HG02798 (cell line): ENCODE results near the gene NCBP1.
A peak's percentile ranks its signal among the peaks of the same experiment; 100 is the strongest.

Experiments
- ATAC-seq: cut with Tn5 transposase; IDR thresholded peaks from one replicate; pipeline ENCODE4 v1.9.1; 2021; ENCODE audit warnings: mild to moderate bottlenecking; ENCODE audit not compliant: unreplicated experiment, poor library complexity

The NCBP1 gene

DNA sequence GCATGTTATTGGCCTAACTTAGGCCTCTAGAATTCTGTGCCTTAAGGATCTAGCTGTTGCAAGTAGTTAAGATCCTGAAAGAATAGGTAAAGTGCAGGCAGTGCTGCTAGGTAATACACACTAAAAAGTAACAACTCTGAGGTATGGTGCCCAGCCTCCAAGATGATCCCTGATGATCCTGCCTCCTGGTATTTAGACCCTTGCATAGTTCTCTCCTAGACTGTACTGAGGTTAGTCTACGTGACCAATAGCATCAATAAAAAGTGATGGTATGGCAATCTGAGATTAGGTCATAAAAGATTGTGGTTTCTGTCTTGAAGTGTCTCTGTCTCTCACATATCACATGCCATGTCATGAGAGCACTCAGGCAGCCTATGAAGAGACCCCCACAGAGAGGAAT lies 9.7 kb upstream of the NCBP1 start:
- ATAC-seq: no peak

DNA sequence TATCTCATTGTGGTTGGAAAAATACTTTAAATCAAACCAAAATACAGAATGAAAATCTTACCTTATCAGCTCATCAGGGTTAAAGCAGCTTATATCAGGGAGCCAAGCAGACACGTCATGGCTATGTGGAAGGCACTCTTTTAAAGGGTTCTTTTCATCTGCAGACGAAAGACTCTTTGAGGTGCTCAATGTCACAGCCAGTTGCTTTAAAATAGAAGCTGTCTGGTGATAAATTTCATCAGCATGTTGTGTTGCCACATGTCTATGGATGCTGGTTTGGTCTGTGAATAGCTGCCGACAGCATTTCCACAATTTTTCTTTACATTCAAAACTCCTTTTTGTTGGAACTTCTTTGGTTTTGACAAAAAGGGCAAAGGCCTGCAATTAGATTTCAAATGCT lies 8.0 kb upstream of the NCBP1 start:
- no peak for ATAC-seq

DNA sequence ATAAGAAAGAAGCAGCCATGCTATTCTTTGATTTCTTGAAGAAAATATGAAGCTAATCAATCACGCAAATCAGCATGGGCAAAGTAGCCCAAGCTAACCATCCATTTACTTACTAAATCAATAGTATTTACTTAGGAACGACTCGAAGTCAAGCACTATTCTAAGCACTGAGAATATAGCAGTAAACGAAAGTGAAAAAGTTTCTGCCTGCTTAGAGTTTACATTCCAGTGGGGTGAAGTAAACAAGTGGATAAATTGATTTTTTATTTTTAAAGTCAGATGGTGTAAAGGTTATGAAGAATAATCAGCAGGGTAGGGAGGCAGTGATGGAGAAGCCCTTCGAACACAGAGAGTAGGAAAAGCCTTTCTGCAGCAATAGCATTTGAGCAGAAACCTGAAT lies 6.0 kb upstream of the NCBP1 start:
- no peak for ATAC-seq

DNA sequence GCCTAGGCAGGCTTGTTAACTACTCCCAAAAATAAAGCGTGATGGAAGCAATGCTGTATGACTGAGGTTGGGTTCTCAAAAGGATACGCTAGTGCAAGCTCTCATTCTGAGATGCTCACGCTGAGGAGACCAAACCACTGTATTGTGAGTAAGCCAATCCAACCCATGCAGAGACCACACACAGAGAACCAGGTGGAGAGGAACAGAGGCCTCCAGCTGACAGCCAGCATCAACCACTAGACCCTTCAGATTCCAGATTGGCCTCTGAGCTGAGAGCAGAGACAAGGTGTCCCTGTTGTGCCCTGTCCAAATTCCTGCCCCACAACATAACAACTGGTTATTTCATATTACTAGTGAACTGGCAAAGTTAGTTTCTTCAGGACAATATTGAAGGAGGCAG lies 5.0 kb upstream of the NCBP1 start:
- ATAC-seq: no peak

DNA sequence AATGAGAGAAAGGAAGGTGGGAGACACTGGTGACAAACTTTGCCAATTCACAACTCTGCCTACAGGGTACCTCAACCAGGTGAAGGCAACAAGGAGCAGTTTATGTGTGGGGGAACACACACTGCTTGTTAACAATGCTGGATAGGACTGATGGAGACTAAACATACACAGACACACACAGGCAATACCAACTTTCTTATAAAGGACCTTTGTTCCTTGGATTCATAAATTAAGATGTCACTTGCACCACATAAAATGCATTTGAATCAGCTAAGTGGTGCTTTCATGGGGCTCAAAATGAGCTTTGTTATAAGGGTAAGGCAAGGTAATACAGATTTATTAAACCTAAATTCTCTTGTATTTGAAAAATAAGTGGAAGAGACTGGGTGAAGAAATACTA lies 4.5 kb upstream of the NCBP1 start:
- no peak for ATAC-seq

DNA sequence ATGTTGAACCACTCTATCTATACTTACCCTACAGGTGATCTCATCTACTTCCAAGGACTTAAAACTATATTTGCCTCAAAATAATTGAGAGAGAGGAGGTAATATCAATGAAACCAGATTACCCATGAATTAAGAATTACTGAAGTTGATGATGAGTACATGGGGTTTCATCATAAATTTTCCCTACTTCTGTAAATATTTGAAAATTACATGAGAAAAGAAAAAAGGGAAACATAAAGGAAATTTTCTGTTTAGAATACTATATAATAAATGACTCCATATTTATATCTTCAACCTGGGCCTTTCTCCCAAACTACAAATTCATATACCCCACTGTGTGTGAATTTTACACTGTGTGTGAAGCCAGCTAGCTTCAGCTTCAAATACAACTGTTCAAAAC lies 3.0 kb upstream of the NCBP1 start:
- no peak for ATAC-seq

DNA sequence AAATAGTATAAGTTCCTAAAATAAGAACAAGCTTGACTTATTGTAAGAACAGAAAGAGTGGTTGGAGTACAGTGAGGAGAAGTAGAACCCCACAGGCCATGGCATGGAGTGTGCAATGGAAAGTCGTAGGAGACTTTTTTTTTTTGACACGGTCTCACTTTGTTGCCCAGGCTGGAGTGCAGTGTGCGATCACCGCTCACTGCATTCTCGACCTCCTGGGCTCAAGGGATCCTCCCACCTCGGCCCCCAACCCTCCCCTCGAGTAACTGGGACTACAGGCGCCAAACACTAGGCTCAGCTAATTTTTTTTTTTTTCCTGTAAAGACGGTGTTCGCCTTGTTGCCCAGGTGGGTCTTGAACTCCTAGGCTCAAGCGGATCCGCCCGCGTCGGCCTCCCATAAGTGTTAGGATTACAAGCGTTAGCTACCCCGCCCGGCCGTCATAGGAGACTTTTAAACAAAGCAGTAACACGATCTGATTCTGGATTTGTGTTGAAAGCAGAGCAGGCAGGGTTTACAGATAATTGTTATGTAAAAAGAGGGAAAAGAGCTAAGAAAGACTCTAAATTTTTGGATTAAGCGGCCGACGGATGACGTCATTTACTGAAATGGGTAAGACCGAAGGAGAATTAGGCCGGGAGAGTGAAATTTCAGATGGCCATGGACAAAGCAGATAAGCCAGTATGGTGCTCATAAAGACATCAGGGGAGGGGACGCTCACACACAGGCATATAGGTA lies 1.2 kb upstream of the NCBP1 start:
- ATAC-seq: peak; percentile 8

DNA sequence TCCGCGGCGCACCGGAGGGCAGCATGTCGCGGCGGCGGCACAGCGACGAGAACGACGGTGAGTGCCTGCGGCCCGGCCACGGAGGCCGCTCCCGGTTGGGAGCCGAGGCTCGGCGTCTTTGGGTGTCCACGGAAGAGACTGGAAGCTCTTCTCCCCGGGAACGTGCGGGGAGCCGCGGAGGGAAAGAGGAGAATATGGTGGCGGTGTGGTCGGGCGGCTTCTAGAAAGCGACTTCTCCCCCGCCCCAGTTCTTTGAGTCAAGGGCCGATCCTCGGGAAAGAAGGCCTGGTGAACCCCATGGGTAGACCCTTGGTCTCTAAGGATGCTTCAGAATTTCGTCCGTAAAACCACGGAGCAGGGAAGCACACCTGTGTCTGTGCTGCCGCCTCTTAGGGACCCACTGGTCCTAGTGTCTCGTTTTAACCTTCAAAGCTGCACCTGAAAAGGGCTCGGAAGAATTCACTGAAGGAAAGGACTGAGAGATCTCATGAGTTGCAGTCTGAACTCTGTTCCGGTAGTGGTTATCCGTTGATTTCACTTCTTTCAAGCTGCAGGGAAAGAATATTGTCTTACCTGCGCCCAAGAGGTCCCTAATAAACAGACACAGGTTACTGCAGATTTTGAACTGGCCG lies 354 bp downstream of the NCBP1 start:
- peak; percentile 0 for ATAC-seq

DNA sequence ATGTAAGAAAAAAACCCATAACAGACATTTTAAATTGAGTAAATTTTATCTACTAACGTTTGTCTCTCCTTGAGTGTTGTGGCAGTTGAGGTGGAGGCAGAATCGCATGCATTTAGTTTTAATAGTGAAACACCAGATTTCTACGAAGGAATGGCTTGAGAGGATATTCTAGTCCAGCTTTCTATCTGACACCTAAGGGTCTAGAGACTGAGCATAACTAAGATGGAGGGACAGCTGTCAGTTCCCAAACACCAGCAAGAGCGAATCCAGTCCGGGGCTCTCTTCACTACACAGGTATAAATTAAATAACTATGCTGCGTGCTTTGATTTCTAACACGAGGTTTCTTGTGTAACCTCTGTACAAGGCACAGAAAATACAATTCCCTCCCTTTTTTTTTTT lies 1.4 kb downstream of the NCBP1 start:
- ATAC-seq: no peak

DNA sequence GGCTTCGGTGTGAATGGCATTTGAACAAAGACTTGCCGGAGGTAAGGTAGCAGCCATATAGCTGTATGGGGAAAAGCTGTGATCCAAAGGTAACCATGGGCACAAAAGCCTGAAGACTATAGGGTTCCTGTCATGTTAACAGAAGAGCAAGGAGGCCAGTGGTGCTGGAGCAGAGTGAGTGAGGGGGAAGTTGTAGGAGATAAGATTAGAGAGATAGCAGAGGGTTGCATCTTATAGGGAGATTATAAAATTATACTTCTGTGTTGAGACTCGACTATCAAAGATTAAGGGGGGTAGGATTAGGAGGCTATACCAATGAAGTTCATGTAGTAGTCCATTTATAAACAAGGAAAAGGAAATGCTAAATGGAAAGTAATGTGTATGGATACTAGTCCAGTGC lies 3.3 kb downstream of the NCBP1 start:
- ATAC-seq: no peak

DNA sequence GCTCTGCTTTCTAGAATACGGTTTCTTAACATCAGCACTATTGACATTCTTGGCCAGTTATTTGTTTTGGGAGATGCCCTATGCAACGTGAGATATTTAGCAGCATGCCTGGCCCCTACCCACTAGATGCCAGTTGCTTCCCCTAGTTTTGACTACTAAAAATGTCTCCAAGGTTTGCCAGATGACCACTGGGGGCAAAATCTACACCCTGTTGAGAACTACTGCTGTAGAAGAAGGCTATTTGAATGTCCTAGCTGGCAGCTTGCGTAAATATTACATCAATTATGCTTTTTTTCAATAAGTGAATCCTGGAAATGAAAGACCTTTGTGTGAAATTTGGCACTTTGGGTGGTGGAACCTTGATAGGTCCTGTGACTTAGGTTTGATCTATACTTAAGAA lies 5.0 kb downstream of the NCBP1 start:
- no peak for ATAC-seq

DNA sequence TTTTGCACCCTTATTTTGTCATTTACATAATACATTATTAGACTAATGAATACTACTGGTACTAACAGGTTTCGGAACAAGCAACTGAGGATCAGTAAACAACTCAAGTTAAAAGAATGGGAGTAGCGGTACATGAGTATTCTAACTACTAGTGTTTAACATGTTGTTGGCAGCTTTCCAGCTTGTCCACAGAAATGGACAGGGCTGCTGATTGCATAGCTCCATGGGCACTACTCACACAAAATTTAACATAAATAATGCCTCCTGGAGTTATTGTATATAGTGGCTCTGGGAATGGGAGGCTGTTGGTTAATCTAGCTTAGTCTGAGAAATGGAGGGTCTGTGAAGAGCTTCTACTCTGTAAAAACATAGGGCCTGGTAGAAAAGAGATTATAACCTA lies 6.7 kb downstream of the NCBP1 start:
- no peak for ATAC-seq

DNA sequence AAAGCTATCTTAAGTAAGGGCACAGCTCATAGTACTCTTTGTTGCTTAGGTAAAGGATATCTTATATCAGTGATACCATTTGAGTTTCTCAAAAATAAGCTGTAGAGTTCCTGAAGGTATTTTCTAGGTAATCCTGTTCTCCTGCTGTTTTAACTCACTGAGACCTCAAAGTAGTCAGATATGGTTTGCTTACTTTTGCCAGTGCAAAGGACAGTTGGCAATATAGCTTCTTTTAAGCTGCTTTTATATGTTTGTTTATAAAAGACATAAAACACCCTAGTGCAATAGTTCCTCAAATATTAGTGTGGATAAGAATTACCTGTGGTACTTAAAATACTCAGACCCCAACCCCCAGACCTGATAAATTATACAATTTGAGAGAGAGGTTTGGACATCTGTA lies 12.1 kb downstream of the NCBP1 start:
- ATAC-seq: no peak

DNA sequence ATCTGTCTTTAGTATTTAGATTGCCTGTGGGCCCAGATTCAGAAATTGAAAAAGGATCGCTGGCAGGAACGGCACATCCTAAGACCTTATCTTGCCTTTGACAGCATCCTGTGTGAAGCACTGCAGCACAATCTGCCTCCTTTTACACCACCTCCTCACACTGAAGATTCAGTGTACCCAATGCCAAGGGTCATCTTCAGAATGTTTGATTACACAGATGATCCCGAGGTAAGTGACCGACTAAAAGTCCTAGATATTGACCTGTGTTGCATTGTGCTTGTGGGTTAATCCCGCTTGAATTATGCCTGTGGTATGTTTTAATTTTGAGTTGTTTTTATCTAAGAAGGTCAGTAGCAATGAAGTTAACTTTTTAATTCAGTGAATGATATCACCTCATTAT lies 14.4 kb downstream of the NCBP1 start:
- no peak for ATAC-seq

DNA sequence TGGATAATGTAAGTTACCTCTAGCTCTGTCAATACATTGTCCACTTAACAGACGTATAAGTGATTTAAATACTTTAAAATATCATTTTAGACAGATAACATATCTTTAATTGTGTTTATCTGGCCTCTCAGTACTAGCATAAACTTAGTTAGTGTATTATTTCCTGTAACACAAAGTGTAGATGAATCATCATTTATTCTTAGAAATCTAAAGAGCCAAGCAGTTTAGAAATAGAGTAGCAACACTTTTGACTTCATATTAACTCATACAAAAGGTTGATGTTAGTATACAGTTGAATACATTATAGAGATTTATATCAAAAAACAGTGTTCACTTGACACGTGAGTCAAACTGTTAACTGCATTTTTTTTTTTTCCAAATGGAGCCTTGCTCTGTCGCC lies 18.0 kb downstream of the NCBP1 start:
- no peak for ATAC-seq

DNA sequence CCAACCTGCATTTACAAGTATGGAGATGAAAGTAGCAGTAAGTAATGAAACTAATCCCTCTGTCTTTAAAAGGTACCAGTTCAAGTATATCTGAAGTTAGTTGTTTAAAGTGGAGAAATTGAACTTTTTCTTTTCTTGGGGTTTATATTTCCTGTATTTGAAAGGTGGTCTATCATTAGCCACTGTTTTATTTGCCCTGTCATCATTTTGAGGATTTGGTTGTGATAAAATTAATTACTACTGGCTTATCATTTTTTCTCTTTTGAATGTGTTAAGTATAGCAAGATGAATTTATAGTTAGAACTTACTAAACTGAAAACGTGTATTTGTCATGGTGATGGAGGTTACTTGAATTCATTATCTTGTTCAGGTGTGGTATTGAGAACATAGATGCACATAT lies 25.1 kb downstream of the NCBP1 start:
- no peak for ATAC-seq

DNA sequence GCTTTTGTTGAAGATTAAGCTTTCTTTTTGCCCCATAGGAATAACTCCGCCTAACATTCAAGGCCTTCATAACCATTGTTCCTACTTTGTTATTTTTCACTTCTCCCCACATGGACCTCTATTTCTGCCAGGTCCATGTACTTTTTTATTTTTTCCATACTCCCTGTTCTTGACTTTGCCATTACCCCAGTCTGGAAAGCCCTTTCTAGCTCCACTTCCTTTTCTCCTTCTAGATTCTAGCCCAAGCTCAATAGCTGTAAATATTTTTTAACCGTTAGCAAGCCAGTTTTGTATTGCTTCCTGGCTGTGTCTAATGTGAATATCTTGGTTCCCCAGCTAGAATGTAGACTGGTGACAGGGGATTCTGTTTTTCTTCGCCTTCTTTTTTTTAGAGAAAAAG lies 26.1 kb downstream of the NCBP1 start:
- no peak for ATAC-seq

DNA sequence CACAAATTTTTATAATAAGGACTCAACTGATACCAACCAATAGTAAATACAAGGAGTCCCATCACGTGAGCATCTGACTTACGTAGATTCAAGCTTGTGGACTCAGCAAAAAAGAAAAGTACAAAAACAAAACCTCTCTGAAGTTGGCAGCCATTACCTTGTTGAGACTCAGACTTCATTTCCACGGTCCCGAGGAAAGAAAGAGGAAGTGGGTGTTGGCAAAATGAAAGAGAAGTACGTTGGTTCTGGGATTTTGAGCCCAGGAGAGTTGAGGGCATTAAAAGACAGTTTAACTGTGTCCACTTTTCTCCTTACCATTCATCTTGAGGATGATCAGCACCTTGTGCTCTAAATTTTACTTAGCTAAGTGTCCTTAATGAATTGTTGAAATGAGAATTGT lies 26.7 kb downstream of the NCBP1 start:
- ATAC-seq: no peak

DNA sequence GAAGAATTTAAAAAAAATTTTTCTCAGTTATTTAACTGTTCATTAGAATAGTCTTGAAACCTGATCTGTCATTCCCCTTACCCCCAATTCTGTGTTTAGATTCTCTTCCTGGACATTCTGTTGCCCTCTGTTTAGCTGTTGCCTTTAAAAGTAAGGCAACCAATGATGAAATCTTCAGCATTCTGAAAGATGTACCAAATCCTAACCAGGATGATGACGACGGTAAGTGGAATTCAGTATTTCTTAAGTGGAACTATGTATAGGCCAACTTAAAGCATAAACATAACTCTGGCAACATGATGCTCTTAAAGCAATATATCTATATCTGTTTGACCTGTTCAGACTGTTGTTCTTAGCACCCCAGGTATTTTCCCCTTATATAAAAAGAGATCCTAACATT lies 27.2 kb downstream of the NCBP1 start:
- no peak for ATAC-seq

DNA sequence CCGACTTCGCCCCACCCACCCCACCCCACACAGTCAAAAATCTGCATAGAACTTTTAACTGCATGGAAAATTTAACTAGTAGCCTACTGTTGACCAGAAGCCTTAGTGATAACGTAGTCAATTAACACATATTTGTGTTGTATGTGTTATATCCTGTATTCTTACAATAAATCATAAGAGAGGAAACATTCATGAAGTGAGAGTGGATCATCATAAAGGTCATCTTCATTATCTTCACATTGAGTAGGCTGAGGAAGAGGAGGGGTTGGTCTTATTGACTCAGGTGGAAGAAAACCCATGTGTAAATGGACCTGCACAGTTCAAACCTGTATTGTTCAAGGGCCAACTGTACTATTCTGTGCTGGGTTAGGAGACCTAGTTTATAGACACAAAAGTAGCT lies 32.1 kb downstream of the NCBP1 start:
- ATAC-seq: no peak

DNA sequence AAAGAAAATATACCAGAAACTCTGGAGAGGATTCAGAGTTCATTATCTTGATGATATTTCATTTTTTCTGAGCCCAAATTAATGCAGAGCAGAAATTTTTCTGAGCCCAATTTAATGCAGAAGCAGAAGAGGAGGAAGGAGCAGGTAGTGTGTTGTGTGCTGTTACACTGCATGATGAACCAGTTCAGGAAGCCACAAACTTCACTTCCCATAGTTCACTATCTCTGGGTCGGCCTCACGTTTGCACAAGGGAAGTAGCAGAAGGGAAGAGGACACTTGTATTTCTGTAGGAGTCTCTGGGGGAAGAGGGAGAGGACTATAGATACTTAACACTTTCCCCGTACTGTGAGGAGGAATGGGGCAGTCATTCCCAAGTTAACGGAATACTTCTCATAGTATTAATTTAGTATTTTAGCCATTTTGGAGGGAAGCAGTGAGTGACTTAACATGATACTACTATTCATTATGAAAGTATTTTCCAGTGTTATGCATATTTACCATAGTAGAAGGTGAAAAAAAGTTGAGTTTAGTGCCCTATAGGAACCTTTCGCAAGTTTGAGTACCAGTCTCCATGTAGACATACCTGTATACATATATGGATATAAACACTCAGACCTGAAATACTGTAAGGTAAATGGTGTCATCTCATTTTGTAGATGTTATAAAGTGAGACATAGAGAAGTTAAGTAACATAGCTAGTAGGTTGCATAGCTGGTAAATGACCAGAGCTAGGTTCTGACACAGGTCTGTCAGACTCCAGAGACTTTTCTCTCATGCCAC lies 33.5 kb downstream of the NCBP1 start:
- ATAC-seq: no peak

DNA sequence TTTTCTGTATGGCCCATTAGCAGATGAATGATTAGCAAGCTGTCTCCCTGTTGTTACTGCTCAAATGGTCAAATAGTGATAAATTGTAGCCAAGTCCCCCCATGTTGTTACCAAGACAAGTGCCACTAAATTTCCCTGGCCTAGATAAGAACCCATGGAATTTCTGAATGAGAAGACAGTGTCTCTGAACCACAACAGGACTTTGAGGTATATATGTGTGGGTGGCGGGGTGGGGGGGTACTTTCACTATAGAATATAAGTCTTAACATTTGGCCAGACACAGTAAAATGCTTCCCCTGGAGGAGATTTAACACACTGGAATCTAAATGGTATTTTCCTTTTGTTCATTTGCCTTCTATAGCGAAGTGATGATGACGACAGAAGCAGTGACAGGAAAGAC lies 34.9 kb downstream of the NCBP1 start:
- no peak for ATAC-seq
